NCI-H2227 treated with DMSO at 0.1 percent for 48 hours (cell line): ENCODE measurements around the gene MTA1.
A peak's percentile ranks its signal among the peaks of the same experiment; 100 is the strongest.

Experiments
- DNase-seq: peaks from one replicate; lab custom pipeline; 2025; lab: John Stamatoyannopoulos, UW

Gene MTA1

GRCh38 chr14:105465209-105466031 lies 45.8 kb downstream of the MTA1 start:
- DNase-seq, result no peak

DNA sequence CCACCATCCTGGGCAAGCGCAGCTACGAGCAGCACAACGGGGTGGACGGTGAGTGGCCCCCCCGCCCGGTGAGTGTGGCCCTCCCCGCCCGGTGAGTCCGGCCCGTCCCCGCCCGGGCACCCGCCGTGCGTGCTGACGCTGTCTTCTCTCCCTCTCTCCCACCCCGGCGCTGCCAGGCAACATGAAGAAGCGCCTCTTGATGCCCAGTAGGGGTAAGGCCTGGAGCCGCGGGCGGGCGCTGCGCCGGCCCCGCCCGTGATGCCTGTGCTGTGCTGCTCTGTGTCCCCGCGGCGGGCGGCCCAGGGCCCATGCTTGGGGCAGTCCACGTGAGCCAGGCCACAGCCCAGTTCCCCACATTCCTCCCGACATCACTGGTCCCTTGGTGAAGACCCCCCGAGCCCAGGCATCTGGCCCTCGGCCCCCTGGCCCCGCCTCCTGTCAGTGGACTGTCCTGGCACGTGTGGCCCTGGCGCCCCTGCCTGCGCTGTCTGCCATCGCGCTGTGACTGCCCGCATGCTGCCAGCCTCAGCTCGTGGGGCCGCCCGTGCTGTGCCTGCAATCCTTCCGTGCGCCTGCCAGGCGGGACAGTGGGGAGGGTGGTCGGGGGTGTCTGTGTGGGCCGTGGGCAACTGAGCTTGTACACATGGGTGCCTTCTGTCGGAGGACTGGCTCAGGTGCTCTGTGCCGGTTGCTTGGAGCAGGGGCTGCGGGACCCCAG lies 47.1 kb downstream of the MTA1 start:
- DNase-seq, result no peak

GRCh38 chr14:105467249-105467941 lies 47.8 kb downstream of the MTA1 start:
- DNase-seq, result no peak

DNA sequence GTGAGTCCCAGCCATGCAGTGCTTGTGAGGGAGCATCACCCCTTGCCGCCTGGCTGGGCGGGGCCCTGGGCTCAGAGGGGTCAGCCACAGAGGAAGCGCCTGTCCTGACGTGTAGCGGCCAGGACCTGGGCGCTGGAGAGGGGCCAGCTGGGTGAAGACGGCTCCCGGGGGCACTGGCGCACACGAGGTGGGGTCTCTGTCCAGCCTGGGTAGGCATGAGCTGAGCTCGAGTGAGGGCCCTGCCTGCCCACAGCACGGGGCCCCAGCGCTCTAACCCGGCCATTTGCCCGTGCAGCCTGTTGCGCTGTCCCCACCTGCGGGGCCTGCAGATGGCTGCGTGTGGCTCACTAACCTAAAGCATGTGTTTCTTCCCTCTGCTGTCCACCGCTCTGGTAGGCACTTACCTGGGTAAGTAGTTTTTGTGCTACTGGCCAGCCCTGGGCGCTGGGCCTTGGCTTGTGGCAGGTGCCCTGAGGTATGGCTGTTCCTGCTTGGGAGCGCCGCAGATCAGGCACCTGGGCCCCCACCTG lies 48.4 kb downstream of the MTA1 start:
- DNase-seq, result no peak

- no peak for DNase-seq
Observed at GRCh38 chr14:105468621-105469241, 49.1 kb downstream of the MTA1 start.

- DNase-seq, result no peak
Observed at GRCh38 chr14:105469456-105470349, 50.1 kb downstream of the MTA1 start.

DNA sequence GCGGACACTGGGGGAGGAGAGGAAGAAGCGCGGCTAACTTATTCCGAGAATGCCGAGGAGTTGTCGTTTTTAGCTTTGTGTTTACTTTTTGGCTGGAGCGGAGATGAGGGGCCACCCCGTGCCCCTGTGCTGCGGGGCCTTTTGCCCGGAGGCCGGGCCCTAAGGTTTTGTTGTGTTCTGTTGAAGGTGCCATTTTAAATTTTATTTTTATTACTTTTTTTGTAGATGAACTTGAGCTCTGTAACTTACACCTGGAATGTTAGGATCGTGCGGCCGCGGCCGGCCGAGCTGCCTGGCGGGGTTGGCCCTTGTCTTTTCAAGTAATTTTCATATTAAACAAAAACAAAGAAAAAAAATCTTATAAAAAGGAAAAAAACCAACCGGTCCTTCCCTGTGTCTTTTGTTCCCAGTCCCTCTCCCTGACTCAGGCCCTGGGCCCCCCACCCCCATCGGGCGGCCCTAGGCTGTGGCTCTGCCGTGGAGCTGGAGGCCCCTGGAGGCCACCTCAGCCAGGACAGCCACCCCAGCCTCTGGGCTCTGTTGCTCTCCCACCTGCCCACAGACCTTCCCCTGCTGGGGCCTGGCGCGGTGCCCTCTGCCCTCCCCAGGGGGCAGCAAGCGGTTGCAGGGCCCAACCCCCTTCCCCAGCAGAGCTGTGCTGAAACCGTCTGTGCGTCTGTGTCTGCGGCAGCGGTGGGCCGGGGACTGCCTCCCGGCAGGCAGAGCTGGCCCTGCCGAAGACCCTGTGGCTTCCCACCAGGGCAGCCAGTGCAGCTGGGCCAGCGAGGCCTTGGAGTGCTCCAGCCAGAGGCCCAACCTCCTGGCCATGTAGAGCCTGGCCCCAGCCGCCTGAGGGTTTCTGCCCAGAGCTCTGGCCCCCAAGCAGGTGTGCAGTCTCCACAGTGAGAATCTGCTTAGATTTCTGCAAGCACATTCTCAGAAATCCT lies 51.0 kb downstream of the MTA1 start:
- no peak for DNase-seq

GRCh38 chr14:105471297-105471821 lies 51.7 kb downstream of the MTA1 start:
- peak; percentile 18 for DNase-seq

DNA sequence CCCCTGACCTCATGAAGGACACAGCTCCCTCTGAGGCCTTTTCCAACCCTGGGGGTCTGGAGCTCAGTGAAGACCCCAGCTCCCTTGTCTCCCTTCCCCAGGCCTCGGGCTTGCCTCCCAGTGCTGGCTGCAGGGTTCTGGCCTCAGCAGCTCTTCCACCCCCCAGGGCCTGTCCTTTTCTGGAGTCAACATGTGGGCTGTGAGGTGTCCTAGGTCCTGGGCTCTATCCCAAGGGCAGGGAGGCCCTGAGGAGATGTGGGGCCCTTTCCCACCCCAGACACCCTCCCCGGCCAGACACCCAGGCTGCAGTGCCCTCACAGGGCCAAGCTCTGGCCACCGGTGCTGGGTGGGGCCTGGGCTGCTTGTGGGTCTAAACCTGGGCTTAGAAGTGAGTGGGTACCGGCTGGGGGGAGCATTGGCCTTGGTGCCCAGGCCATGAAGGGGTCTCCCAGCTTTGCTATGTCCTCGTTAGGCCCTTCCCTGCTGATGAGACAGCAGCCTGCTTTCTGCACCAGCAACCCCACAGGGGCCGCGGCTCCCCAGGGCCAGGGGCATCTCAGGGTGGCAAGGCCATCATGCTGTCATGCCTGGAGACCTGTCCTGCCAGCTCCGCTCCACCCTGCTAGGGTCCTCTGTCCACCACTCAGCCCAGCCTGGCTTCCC lies 52.3 kb downstream of the MTA1 start:
- DNase-seq, result no peak

DNA sequence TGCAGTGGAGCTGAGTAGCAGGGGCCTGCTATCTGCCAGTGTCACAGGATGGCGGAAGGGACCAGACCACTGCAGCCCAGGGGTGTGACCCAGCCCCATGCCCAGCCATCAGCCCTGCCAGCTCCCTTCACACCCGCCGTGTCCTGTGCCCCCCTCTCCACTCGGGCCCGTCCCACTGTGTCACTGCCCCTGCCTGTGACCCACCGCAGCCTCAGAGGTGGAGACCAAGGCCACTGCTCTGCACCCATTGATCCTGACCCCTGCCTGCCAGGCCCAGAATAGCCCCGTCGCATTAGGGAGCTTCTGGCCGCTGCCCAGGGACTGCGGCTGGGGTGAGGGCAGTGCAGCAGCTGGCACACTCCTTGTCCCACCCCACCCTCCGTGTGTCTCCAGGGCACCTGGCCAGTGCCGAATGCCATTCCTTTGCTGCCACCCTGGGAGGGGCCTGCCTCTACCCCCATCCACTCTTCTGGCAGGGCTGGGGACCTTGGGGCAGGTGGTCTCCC lies 52.9 kb downstream of the MTA1 start:
- no peak for DNase-seq

DNA sequence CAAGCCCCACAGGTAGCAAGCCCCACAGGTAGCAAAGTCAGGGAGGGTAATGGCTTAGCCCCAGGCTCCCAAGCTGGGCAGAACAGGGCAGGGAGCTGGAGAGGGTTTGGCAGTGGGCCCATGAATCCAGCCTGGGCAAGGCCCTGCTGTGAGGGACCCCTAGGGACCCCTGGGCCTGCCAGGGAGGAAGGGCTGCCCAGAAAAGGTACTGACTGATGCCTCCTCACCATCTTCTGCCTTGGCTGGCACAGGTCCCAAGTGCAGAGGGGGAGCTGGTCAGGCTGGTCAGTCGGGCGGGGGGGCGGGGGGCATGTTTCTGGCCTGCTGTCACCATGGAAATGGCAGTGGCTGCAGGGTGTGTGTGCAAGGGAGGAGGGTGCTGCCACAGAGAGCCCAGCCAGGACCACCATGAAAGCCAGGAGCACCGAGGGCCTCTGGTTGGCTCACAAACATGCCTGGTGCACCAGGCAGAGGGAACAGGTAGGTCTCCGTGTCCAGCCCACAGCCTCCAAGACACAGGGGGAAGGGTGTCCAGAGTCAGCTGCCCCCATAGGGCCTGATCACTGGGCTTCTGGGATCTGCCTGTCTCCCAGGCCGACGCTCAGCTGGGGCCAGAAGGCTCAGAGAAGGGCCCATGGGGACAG lies 53.5 kb downstream of the MTA1 start:
- DNase-seq, result no peak

- DNase-seq, result peak; percentile 83
Observed at GRCh38 chr14:105473677-105474482, 54.3 kb downstream of the MTA1 start.

- peak; percentile 41 for DNase-seq
Observed at GRCh38 chr14:105474483-105475268, 55.0 kb downstream of the MTA1 start, which contains the start of gene CRIP2. Gene CRIP2 (plus strand): TSS chr14:105474821. CDS start chr14:105474863, 42 bp downstream.

DNA sequence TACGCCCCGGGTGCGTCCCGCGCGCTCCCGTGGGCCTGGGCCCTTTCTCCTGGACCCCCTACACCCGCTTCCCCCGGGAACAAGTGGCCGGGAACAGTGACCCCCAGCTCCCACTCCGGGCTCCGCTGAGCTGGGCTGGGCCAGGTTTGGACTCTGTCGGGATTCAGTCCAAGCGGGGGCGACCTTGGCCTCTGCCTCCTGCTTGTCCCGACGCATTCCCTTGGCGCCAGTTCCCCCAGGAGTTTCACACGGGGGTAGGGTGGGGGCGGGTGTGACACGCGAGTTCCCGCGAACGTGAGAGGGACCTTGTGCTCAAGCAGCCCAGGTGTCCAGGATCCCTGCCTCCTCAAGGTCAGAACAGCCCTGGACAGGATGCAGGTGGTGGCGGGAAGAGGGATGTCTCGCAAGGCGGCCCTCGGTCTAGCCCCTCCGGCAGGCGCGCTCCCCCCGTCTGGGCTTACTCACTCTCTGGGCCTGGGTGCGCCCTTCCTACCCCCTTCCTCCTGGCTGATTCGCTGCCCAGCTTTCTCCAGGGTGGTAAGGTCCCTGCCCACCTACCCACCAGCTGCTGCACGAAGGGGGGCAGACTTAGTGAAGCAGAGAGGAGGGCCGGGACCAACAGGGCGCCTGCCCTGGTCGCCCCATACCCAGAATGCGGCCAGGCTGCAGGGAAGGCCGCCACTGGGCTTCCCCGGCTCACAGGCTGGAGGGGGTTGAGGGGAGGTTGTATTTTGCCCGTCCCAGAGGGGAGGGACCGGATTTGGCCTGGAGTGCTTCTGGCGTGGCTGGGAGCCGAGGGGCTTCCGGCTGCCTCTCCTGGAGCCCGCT lies 55.9 kb downstream of the MTA1 start:
- DNase-seq, result no peak

GRCh38 chr14:105476097-105476830 lies 56.6 kb downstream of the MTA1 start:
- no peak for DNase-seq
